Right forelimb (tissue), 1 donor: Measurements from ENCODE around the gene ZBTB17.

Experiments used
- DNase-seq: peaks from one replicate; pipeline ENCODE4 v3.0.0-alpha.2; 2018

The ZBTB17 gene

GRCh38 chr1:15959827-15960446, 16.0 kb downstream of the ZBTB17 start:
- no peak for DNase-seq

- DNase-seq: no peak
Observed at GRCh38 chr1:15959424-15959823, 16.5 kb downstream of the ZBTB17 start.

- DNase-seq: no peak
Observed at GRCh38 chr1:15958793-15959192, 17.1 kb downstream of the ZBTB17 start.

- no peak for DNase-seq
Observed at GRCh38 chr1:15958111-15958510, 17.8 kb downstream of the ZBTB17 start.

- DNase-seq: no peak
Observed at GRCh38 chr1:15957221-15958095, 18.4 kb downstream of the ZBTB17 start.

GRCh38 chr1:15956150-15956549, 19.8 kb downstream of the ZBTB17 start:
- no peak for DNase-seq

- no peak for DNase-seq
Observed at GRCh38 chr1:15955552-15955951, 20.3 kb downstream of the ZBTB17 start.

- no peak for DNase-seq
Observed at GRCh38 chr1:15954316-15954715, 21.6 kb downstream of the ZBTB17 start.

GRCh38 chr1:15953791-15954241, 22.1 kb downstream of the ZBTB17 start:
- no peak for DNase-seq

GRCh38 chr1:15953294-15953771, 22.6 kb downstream of the ZBTB17 start:
- DNase-seq: no peak

- DNase-seq: no peak
Observed at GRCh38 chr1:15952317-15953258, 23.3 kb downstream of the ZBTB17 start.

- no peak for DNase-seq
Observed at GRCh38 chr1:15951341-15952153, 24.4 kb downstream of the ZBTB17 start.

GRCh38 chr1:15950763-15951295, 25.1 kb downstream of the ZBTB17 start:
- peak; percentile 76 for DNase-seq

- no peak for DNase-seq
Observed at GRCh38 chr1:15950302-15950701, 25.6 kb downstream of the ZBTB17 start.

- DNase-seq: peak; percentile 85
Observed at GRCh38 chr1:15949453-15950245, 26.3 kb downstream of the ZBTB17 start.

GRCh38 chr1:15948595-15949452, 27.1 kb downstream of the ZBTB17 start:
- peak; percentile 68 for DNase-seq

GRCh38 chr1:15948091-15948591, 27.8 kb downstream of the ZBTB17 start:
- DNase-seq: no peak

- peak; percentile 20 for DNase-seq
Observed at GRCh38 chr1:15947382-15948090, 28.4 kb downstream of the ZBTB17 start.
